A673 (cell line): ENCODE measurements around the gene ISCU.

Experiments
- CTCF ChIP-seq: fragments of 300-800, 200-600 bp; sonication (generic); conservative IDR thresholded peaks from 2 replicates; pipeline ENCODE4 v1.5.1; 2017; ENCODE audit warnings: low read depth, mild to moderate bottlenecking, antibody characterized with exemption, low read length, moderate library complexity, mixed read lengths
- EZH2 ChIP-seq: fragments of 200-600 bp; sonication (generic); IDR thresholded peaks from 2 replicates; pipeline ENCODE4 v1.6.1; 2017; ENCODE audit warnings: borderline replicate concordance, low read depth, mild to moderate bottlenecking, mixed read lengths, antibody characterized with exemption, low read length; ENCODE audit not compliant: poor library complexity, severe bottlenecking

- no peak for TF ChIP-seq EZH2
- no peak for TF ChIP-seq CTCF
These were observed 29.0 kb downstream of the ISCU start for GRCh38 chr12:108591267-108591980.
